Measurements from ENCODE around the gene DERL2.
"Not testable (repeated sequence)": the region's sequence is repeated elsewhere in the genome, so short reads cannot be mapped to it uniquely, and the experiment has no call there.

Gene DERL2

DNA sequence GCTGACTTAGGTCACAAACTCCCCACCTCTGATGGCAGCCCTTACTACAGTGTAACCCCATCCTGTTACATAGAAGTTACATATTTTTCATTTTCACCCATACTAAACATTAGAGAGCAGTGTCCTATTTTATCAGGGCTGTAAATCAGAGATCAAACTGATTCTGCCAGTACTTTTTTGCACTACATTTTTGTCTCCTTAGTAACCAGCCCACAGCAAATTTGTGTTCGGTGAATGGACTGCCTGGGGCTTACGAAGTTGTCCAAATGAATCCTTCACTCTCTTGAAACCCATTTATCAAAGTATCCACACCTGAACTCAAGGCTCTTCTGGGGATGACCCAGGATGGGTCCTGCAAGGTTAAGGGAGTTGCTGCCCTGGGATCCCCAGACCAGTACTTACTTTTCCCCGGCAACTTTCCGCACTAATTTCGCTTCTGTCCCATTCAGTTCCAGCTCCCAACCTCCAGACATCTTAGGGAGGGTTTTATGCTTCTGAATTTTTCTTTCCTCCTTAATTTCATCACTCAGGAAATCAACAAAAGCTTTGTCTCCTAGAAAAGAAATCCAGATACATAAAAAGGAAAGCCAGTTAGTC is 48.2 kb downstream of the DERL2 start:
- DNase-seq (ENCODE audit: low read depth): no peak

DNA sequence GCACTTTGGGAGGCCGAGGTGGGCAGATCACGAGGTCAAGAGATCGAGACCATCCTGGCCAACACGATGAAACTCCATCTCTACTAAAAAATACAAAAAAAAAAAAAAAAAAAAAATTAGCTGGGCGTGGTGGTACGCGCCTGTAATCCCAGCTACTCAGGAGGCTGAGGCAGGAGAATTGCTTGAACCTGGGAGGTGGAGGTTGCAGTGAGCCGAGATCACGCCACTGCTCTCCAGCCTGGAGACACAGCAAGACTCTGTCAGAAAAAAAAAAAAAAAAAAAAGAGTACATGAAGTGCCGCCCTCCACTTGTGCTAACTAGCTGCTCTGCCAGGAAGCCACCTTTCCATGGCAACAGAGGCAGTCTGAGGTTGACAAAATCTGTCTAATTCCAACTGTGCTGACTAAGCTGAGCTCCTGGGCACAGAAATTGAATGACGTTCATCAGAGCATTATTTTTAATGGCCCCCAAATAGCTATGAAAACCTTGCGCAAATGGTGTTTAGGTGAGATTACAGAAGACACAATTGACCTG is 50.1 kb downstream of the DERL2 start:
- DNase-seq (ENCODE audit: low read depth): not testable (repeated sequence)

DNA sequence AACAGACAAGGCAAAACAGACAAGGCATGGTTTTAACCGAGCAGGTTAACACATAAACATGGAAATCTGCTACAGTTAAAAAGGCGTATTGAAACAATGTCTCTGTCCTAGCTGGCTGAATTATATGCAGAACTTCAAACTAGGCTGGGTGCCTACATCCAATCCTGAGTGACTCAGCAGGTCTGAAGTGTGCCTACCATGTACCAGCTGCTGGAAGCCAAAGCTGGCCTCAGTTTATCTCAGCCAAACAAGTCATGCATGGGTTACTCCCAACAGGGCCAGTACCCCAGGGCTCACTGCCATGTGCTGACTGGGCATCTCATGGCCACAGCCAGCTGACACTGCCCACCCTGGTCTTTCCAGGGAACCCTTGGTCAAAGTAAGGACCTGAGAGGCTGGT is 51.0 kb downstream of the DERL2 start:
- DNase-seq (ENCODE audit: low read depth): no peak

DNA sequence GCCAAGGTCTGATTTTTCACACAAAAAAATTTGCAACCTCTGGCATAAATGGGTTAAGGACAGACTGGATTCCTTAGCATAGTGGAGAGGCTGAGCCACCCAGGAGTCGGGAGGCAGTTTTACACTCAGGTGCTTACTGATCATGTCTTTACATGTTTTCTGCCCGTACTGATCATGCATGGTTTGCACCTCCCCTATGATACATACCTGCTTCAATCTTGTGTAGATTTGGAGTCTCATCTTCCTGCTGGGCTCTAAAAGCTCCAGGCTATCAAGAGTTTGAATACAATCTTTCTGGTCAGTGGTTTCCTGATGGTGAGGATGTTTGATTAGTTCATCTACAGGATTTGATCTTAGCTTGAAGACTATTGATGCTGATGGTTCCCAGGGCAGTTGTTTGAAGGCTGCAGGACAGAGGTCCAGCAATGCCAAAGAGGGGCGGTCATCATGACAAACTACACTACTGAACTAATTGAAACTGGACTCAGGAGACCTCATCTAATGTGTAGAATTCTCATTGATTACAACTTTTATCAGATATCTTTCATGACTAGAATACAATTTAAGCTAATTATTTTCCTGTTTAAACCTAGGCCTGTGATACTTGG is 53.9 kb downstream of the DERL2 start:
- no peak for DNase-seq (ENCODE audit: low read depth)

DNA sequence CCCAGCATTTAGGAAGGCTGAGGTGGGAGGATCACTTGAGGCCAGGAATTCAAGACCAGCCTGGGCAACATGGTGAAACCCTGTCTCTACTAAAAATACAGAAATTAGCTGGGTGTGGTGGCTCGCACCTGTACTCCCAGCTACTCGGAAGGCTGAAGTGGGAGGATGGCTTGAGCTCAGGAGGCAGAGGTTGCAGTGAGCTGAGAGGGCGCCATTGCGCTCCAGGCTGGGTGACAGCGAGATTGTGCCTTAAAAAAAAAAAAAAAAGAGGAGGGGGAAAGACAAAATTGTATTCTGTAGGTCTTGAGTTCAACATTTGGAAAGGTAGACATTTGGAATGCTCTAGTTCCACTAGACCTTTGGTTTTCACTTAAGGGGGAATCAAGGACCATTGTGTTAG is 54.7 kb downstream of the DERL2 start:
- not testable (repeated sequence) for DNase-seq (ENCODE audit: low read depth)

DNA sequence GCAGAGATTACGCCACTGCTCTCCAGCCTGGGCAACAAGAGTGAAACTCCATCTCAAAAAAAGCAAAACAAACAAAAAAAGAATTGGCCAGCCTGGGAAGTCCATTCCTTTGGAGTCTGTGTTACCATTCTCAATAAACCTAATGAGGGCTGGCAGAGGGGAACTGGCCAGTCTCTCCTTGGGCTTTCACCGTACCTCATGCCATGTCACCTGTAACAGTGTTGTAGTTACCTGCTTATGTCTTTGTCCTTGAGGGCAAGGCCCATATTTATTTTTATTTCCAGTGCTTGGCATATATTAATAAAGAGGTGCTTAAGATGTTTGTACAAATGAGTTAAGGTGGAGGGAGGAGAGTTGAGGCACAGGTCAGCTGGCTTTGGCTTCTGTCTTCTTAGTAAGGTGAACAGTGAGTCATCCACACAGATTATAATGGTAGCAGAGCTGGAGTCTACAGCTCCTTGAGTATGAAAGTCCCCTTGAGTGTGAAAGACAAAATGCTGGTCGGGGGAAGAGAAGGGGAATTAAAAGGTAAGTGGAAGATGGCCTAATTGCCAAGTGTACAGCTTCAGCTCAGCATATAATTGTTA is 55.5 kb downstream of the DERL2 start:
- no peak for DNase-seq (ENCODE audit: low read depth)

DNA sequence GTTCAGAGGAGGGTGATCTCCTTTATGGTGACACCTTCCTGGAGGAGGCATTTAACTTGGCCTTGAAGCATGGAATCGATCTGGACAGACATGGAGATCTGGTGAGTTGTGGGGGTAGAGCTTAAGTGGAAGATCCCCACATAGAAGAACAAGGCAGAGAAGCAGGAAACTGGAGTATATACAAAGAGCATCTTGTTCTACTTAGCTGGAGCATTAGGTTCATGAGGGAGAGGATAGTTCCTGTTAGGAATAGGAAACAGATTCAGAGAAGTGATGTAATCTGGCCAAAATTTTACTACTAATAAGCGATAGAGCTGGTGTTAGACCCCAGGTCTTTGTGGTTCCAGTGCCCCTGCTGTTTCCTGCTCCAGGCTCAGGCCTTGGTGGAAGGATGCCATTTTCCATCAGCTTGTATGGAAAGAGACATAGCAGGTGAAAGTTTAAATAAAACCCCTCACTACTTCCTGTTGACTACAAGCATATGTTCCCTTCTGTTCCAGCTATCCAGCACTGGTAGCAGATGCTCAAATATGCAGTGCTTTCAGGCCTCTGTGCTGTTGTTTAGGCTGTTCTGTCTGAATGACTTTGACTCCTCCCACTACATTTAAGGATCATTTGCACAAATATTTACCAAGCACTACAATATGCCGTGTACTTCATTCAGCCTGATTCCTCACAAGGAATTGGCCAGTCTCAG is 56.6 kb downstream of the DERL2 start:
- DNase-seq (ENCODE audit: low read depth): no peak

DNA sequence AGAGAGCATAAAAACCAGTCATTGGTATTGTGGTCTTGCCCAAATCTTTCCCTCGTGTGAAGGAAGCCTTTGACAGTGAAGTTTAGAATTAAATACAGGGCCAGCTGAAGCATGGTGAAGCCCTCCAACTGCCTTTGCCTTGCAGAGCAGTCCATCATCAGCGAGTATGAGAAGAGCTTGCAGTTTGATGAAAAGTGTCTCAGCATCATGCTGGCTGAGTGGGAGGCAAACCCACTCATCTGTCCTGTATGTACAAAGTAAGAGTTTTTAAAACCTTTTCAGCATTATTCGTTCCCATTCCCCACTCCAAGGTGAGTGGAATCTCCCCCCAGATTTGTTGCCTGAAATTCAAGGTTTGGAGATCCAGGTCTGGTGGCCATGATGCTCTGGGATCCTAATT is 60.2 kb downstream of the DERL2 start:
- DNase-seq (ENCODE audit: low read depth): no peak

DNA sequence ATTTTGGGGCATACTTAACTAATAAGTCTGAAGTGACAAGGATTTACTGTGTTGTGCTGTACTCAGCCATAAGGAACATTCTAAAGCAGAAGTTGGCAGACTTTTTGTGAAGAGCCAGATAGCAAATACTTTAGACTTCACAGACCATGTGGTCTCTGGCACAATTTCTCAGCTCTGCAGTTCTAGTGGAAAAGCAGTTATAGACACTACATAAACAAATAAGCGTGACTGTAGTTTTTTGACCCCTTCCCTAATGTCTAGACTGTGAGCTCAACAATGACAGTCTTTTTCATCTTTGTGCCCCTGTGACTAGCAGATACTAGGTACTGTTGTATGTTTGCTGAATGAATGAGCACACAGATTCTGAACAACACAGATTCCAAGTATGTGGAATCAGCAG is 61.1 kb downstream of the DERL2 start:
- DNase-seq (ENCODE audit: low read depth): no peak

DNA sequence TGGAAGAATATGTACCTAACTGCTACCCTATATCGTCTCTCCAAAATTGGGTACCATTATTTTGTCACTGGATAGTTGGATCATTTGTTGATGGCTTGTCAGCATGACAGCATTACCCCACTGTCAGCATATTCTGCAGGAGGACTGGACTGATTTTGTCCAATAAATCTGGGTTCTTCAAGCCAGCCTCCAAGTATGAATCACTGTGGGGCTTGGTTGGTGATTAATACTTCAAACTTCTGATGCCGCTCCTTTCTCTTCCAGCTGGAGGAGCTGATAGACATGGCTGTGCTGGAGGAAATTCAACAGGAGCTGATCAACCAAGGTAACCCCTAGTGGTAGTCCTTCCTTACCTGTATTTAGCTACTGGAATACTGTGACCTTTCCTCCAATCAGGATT is 63.5 kb downstream of the DERL2 start:
- DNase-seq (ENCODE audit: low read depth): no peak

All from stimulated activated CD4-positive, alpha-beta T cell treated with anti-CD3 and anti-CD28 coated beads, Interleukin-2, amount 100 ng/mL, for 4 hours (primary cell).